HG02759 (cell line): ENCODE results near the gene UCN2.
"Not testable (repeated sequence)": the region's sequence is repeated elsewhere in the genome, so short reads cannot be mapped to it uniquely, and the experiment has no call there.

Experiments used
- ATAC-seq: cut with Tn5 transposase; IDR thresholded peaks from one replicate; pipeline ENCODE4 v1.9.1; 2021; ENCODE audit warnings: mild to moderate bottlenecking, moderate library complexity; ENCODE audit not compliant: unreplicated experiment

Gene UCN2

GRCh38 chr3:48564022-48564421 is 441 bp upstream of the UCN2 start:
- ATAC-seq: no peak

GRCh38 chr3:48562367-48563095 is 1.1 kb downstream of the UCN2 start:
- ATAC-seq: no peak

- no peak for ATAC-seq
Measured at GRCh38 chr3:48561045-48561736, 2.4 kb downstream of the UCN2 start.

- ATAC-seq: no peak
Measured at GRCh38 chr3:48560648-48561018, 2.9 kb downstream of the UCN2 start.

GRCh38 chr3:48558493-48559134 is 5.0 kb downstream of the UCN2 start:
- no peak for ATAC-seq

- ATAC-seq: peak; percentile 90
Measured at GRCh38 chr3:48556796-48557626, 6.6 kb downstream of the UCN2 start, which contains the start of gene PFKFB4. TSS of gene PFKFB4 (minus strand) at chr3:48556803. CDS start at chr3:48556777, 26 bp downstream.

GRCh38 chr3:48555949-48556795 is 7.4 kb downstream of the UCN2 start:
- ATAC-seq: no peak

GRCh38 chr3:48555231-48555948 is 8.2 kb downstream of the UCN2 start:
- ATAC-seq: no peak

GRCh38 chr3:48553886-48554845 is 9.4 kb downstream of the UCN2 start:
- no peak for ATAC-seq

- no peak for ATAC-seq
Measured at GRCh38 chr3:48553361-48553760, 10.2 kb downstream of the UCN2 start.

GRCh38 chr3:48552111-48552951 is 11.2 kb downstream of the UCN2 start:
- no peak for ATAC-seq

- not testable (repeated sequence) for ATAC-seq
Measured at GRCh38 chr3:48551651-48552050, 11.9 kb downstream of the UCN2 start.

GRCh38 chr3:48548729-48549705 is 14.6 kb downstream of the UCN2 start:
- peak; percentile 76 for ATAC-seq

GRCh38 chr3:48548126-48548525 is 15.5 kb downstream of the UCN2 start:
- no peak for ATAC-seq

- ATAC-seq: no peak
Measured at GRCh38 chr3:48546203-48546829, 17.3 kb downstream of the UCN2 start.

- ATAC-seq: no peak
Measured at GRCh38 chr3:48544141-48544540, 19.4 kb downstream of the UCN2 start.
